Gastroesophageal sphincter (tissue), 4 donors: ENCODE results near the gene GPR37L1. TPM values are rescaled to one million over a fixed set of nuclear protein-coding genes. Genes with fewer than 3 reads are reported as not detected.
A peak's percentile ranks its signal among the peaks of the same experiment; 100 is the strongest.

Experiments used
- ATAC-seq: fragments of 150-250 bp; one replicate; pipeline ENCODE4 v1.9.1; 2016; ENCODE audit warnings: mild to moderate bottlenecking, moderate library complexity
- H3K27ac ChIP-seq, 4 donors: fragments of 200-600 bp; sonication (generic) in 3 of 4; 1 replicate in 3 of 4; 2 replicates in 1 of 4; pipeline ENCODE4 v1.5.1; 2016 to 2019
- H3K27me3 ChIP-seq: fragments of 200-600 bp; sonication (generic); one replicate; pipeline ENCODE4 v1.5.1; 2019
- H3K36me3 ChIP-seq, 2 donors: fragments of 200-600 bp; sonication (generic); one replicate each; pipeline ENCODE4 v1.5.1; 2019; ENCODE audit warnings: control low read depth in 1 of 2
- H3K4me1 ChIP-seq, 3 donors: fragments of 200-600 bp; sonication (generic); 1 replicate in 2 of 3; 2 replicates in 1 of 3; pipeline ENCODE4 v1.5.1; 2016 to 2019; ENCODE audit warnings: control low read depth in 2 of 3
- H3K4me3 ChIP-seq, 2 donors: fragments of 200-600 bp; sonication (generic); one replicate each; pipeline ENCODE4 v1.5.1; 2019; ENCODE audit warnings: mild to moderate bottlenecking in 1 of 2, moderate library complexity in 1 of 2
- H3K9me3 ChIP-seq, 3 donors: fragments of 200-600 bp; sonication (generic); one replicate each; pipeline ENCODE4 v1.5.1; 2017 to 2019; ENCODE audit warnings: control low read depth in 2 of 3
- EP300 ChIP-seq: sonication (generic); formaldehyde crosslinking; IDR thresholded peaks from one replicate; pipeline ENCODE4 v1.6.1; 2017; ENCODE audit warnings: antibody characterized with exemption, mild to moderate bottlenecking
- POLR2A ChIP-seq, 2 donors: fragments of 450-650 bp; IDR thresholded peaks; one replicate each; pipeline ENCODE4 v1.6.1; 2017; ENCODE audit warnings: antibody characterized with exemption in 2 of 2, mild to moderate bottlenecking in 2 of 2, moderate library complexity in 1 of 2
- POLR2AphosphoS5 ChIP-seq: sonication (generic); formaldehyde crosslinking; IDR thresholded peaks from one replicate; pipeline ENCODE4 v1.6.1; 2017; ENCODE audit warnings: antibody characterized with exemption
- WGBS, 2 donors: methylation state at CpG; one replicate each; pipeline ENCODE4 v1.1.5; 2018; ENCODE audit warnings: low coverage in 1 of 2; 5-methylcytosine and 5-hydroxymethylcytosine counted together
- total RNA-seq, 4 donors: library from RNA; depleted of rRNA; stranded (reverse); fragments of >200 nt; gene quantifications; one replicate each; pipeline ENCODE4 v1.1.0, GENCODE V29; 2016
- TF ChIP-seq, protein P1 (sequence below), 4 experiments: fragments of 200-600 bp in 2 of 4; fragments of 450-650 bp in 2 of 4; sonication (generic) in 1 of 4; IDR thresholded peaks; one replicate each; pipeline ENCODE4 v1.5.1; 2017 to 2019; ENCODE audit warnings: antibody characterized with exemption in 4 of 4, mild to moderate bottlenecking in 2 of 4, moderate library complexity in 2 of 4

GPR37L1 gene
- total RNA-seq, 4 donors from 2014 or later, result 0.16 to 0.39 (median 0.27) TPM

DNA sequence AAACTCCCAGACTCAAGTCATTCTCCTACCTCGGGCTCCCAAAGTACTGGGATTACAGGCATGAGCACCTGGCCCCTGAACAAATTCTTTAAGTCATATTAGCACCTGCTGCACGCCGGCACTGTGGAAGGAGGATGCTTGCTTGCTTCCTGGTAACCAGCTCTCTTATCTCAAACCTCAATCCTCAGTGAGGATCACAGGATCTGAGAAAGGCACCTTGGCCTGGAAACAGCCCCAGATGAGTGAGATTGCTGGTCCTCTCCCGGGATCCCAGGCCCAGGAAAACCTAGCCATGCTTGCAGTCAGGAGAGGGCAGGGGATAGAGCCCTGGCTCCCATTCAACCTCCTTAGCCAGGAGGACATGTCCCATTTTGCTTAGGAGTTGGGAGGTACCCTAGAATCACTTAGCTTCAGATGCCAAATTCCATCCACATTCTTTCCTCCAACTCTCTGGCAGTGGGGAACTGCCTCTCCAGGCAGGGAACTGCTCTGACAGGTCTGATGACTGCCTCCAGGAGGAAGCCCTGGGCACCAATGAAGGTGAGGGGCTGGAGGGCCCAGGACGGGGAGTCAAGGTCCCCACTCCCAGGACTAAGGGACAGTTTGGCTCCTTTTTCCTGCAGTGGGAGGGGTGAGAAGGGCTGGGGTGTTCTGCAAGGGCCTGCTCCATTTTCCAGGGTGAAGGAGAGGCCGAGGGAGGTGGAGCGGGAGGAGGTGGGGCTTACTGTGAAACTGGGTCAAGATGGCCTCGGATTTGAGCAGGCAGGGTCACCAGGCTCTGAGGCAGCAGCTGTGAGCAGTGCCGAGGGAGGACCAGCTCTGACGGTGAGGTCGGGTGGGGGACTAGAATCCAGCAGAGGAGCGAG is 9.5 kb downstream of the GPR37L1 start:
- TF ChIP-seq, protein P1, sequence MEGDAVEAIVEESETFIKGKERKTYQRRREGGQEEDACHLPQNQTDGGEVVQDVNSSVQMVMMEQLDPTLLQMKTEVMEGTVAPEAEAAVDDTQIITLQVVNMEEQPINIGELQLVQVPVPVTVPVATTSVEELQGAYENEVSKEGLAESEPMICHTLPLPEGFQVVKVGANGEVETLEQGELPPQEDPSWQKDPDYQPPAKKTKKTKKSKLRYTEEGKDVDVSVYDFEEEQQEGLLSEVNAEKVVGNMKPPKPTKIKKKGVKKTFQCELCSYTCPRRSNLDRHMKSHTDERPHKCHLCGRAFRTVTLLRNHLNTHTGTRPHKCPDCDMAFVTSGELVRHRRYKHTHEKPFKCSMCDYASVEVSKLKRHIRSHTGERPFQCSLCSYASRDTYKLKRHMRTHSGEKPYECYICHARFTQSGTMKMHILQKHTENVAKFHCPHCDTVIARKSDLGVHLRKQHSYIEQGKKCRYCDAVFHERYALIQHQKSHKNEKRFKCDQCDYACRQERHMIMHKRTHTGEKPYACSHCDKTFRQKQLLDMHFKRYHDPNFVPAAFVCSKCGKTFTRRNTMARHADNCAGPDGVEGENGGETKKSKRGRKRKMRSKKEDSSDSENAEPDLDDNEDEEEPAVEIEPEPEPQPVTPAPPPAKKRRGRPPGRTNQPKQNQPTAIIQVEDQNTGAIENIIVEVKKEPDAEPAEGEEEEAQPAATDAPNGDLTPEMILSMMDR (IDR thresholded peaks at IDR 0.05), result no peak
- TF ChIP-seq POLR2AphosphoS5, result peak; percentile 63
- H3K27me3 ChIP-seq, result no peaks in the 10 kb centered on the region
- peaks cover 0 to 49% of the 10 kb centered on the region in 2 donors for H3K36me3 ChIP-seq
- peak; percentile 85 for ATAC-seq
- peak overlapping the region in 1 of 2 donors; percentile 41 for H3K4me3 ChIP-seq
- 19 to 34% methylated on average over 7 to 9 of the region's 12 CpGs for WGBS, 2 donors
- H3K27ac ChIP-seq, result peak overlapping the region; percentile 84 to 93 (median 90)
- H3K4me1 ChIP-seq, result peaks cover 3 to 68% (median 25%) of the 10 kb centered on the region in 3 donors
- no peaks in the 10 kb centered on the region for H3K9me3 ChIP-seq

DNA sequence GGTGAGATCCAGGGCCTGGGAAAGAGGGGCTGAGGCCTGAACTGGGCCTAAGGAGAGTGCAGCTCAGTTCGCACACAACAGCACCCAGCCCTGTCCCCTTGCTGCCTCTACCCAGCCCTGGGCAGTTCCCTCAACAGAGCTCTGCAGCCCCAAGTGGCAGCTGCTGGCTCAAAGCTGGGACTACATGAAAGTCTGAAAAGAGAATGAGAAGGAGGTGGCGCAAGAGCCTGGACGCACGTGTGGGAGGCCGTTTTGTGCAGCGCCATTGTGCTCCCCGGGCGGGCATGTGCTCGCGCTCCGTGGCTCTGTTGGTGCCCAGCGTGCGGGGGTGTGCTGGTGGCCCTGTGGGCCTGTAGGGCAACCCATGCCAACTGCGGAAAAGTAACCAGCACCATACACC is 10.3 kb downstream of the GPR37L1 start:
- peak overlapping the region; percentile 84 to 93 (median 90) for H3K27ac ChIP-seq
- WGBS, 2 donors, result 47 to 64% methylated on average over 4 of the region's 14 CpGs
- peak overlapping the region in 1 of 2 donors; percentile 41 for H3K4me3 ChIP-seq
- H3K36me3 ChIP-seq, result peaks cover 0 to 57% of the 10 kb centered on the region in 2 donors
- no peaks in the 10 kb centered on the region for H3K9me3 ChIP-seq
- peaks cover 3 to 72% (median 25%) of the 10 kb centered on the region in 3 donors for H3K4me1 ChIP-seq
- peak; percentile 2 for ATAC-seq
- TF ChIP-seq POLR2A (IDR thresholded peaks at IDR 0.05) (no peak), POLR2AphosphoS5 (no peak), EP300 (no peak)
- TF ChIP-seq, protein P1 (IDR thresholded peaks at IDR 0.05), result peak in 1 of 4 experiments; percentile 15
- H3K27me3 ChIP-seq, result no peaks in the 10 kb centered on the region

GRCh38 chr1:202133496-202133895 is 10.8 kb downstream of the GPR37L1 start:
- Histone ChIP-seq H3K9me3 (no peaks in the 10 kb centered on the region), H3K4me3 (peak overlapping the region in 1 of 2 donors; percentile 41), H3K36me3 (peaks cover 0 to 62% of the 10 kb centered on the region in 2 donors), H3K27ac (peak overlapping the region; percentile 26 to 93 (median 90)), H3K4me1 (peaks cover 3 to 77% (median 25%) of the 10 kb centered on the region in 3 donors), H3K27me3 (no peaks in the 10 kb centered on the region)
- 58% methylated on average over 6 of the region's 8 CpGs; no CpG with 5 or more reads in 1 of the 2 donors for WGBS, 2 donors
- TF ChIP-seq, protein P1 (IDR thresholded peaks at IDR 0.05), result no peak
- no peak for TF ChIP-seq POLR2A (IDR thresholded peaks at IDR 0.05)
- TF ChIP-seq EP300, result no peak
- TF ChIP-seq POLR2AphosphoS5, result no peak
- ATAC-seq, result no peak

DNA sequence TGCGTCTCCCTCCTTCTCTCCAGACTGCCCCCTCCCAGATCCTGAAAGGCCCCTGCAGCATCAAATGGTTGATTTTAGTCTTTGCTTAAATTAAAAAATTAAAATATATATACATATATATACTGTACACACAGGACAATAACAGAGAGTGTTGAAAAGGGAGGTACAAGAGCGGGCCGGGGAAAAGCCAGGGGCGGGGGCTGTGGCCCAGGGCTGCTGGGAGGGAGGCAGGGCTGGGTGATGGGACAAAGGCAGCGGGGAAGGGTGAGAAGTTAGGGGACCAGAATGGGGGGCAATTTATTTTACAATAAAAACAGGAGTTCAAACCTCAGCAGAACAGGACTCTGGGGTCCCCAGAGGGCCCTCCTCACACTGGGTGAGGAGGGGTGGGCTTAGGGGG is 11.3 kb downstream of the GPR37L1 start:
- H3K4me3 ChIP-seq, result no peak overlapping the region
- no peak for ATAC-seq
- WGBS, 2 donors, result 86 to 100% methylated on average over 1 to 5 of the region's 5 CpGs
- H3K9me3 ChIP-seq, result no peaks in the 10 kb centered on the region
- H3K36me3 ChIP-seq, result peaks cover 0 to 64% of the 10 kb centered on the region in 2 donors
- H3K4me1 ChIP-seq, result peaks cover 3 to 82% (median 25%) of the 10 kb centered on the region in 3 donors
- H3K27me3 ChIP-seq, result no peaks in the 10 kb centered on the region
- TF ChIP-seq POLR2A (IDR thresholded peaks at IDR 0.05), result no peak
- TF ChIP-seq, protein P1 (IDR thresholded peaks at IDR 0.05), result no peak
- H3K27ac ChIP-seq, result peak overlapping the region; percentile 26 to 93 (median 90)
